HepG2 (cell line): ENCODE measurements around the gene CERS6. TPM values are rescaled to one million over a fixed set of nuclear protein-coding genes. Genes with fewer than 3 reads are reported as not detected.

Experiments used
- ATAC-seq: fragments of 200-7000 bp; cut with Tn5 transposase; 3 replicates; pipeline ENCODE4 v1.9.1; 2020; ENCODE audit warnings: mild to moderate bottlenecking, moderate library complexity
- BruUV-seq: library from RNA; stranded (reverse); fragments of 400-500 nt; replicated peaks from 2 replicates; lab custom pipeline; 2021; lab: Mats Ljungman, UMichigan
- CTCF ChIA-PET: fragments of 300-600 bp; formaldehyde crosslinking; extraction: SDS; loops from one replicate; lab custom pipeline; 2021; ENCODE audit warnings: low total read pairs, inconsistent platforms, low intra/inter-chr PET ratio; lab: Yijun Ruan, JAX
- POLR2A ChIA-PET: fragments of 350-600 bp; sonication (Branson Sonifier 250); formaldehyde crosslinking; loops from one replicate; lab custom pipeline; 2020; ENCODE audit warnings: antibody characterized with exemption, inconsistent platforms; lab: Yijun Ruan, JAX
- DNase-seq: peaks from one replicate; pipeline ENCODE4 v3.0.0-alpha.2; 2015; ENCODE audit warnings: low spot score
- FAIRE-seq: peaks from 3 replicates; lab custom pipeline; 2011; peaks lifted over from hg19 to GRCh38; lab: Jason Lieb, UNC
- H2AFZ ChIP-seq: one replicate; pipeline ENCODE4 v1.6.1; 2011; ENCODE audit warnings: low read length, inconsistent platforms
- H3K27ac ChIP-seq: fragments of 300-600 bp; 3 replicates; pipeline ENCODE4 v1.8.0; 2011; ENCODE audit warnings: mixed run types, mild to moderate bottlenecking, mixed read lengths, low read length, inconsistent platforms; ENCODE audit not compliant: insufficient read depth; ENCODE audit errors: extremely low read length
- H3K27me3 ChIP-seq, 2 experiments: fragments of 200-600 bp in 1 of 2; 2 replicates in 1 of 2; 3 replicates in 1 of 2; pipeline versions ENCODE4 v1.6.0 to v1.8.0; 2011; ENCODE audit warnings: low read length in 2 of 2, mild to moderate bottlenecking in 2 of 2, moderate library complexity in 2 of 2, inconsistent platforms in 1 of 2; ENCODE audit not compliant: insufficient read depth in 2 of 2, control insufficient read depth in 1 of 2
- H3K36me3 ChIP-seq, 2 experiments: fragments of 200-600 bp in 1 of 2; replicated peaks in 1 of 2; 2 replicates in 1 of 2; 3 replicates in 1 of 2; pipeline versions ENCODE4 v1.5.1 to v1.8.0; 2011; ENCODE audit warnings: low read length in 2 of 2, inconsistent platforms in 1 of 2; ENCODE audit not compliant: insufficient read depth in 2 of 2, control insufficient read depth in 1 of 2
- H3K4me1 ChIP-seq: 2 replicates; pipeline ENCODE4 v1.5.1; 2012; ENCODE audit warnings: low read length, inconsistent platforms; ENCODE audit not compliant: insufficient read depth
- H3K4me2 ChIP-seq: 2 replicates; pipeline ENCODE4 v1.6.0; 2011; ENCODE audit warnings: low read depth, low read length, inconsistent platforms
- H3K4me3 ChIP-seq, 3 experiments: fragments of 200-600 bp in 1 of 3; sonication (generic), shearing (Covaris generic) in 1 of 3; replicated peaks in 1 of 3; 2 replicates each; pipeline ENCODE4 v1.5.1; 2011 to 2016; ENCODE audit warnings: low read length in 3 of 3, inconsistent platforms in 2 of 3, low read depth in 2 of 3, mild to moderate bottlenecking in 2 of 3, control low read depth in 1 of 3, mixed read lengths in 1 of 3; ENCODE audit not compliant: insufficient read depth in 1 of 3
- H3K79me2 ChIP-seq: one replicate; pipeline ENCODE4 v1.6.1; 2011; ENCODE audit warnings: low read length, inconsistent platforms; ENCODE audit not compliant: insufficient read depth
- H3K9ac ChIP-seq: 2 replicates; pipeline ENCODE4 v1.6.0; 2011; ENCODE audit warnings: mild to moderate bottlenecking, low read depth, low read length, inconsistent platforms; ENCODE audit not compliant: insufficient read depth
- H3K9me3 ChIP-seq: 2 replicates; pipeline ENCODE4 v1.5.1; 2012; ENCODE audit warnings: mild to moderate bottlenecking, low read length
- H4K20me1 ChIP-seq: 2 replicates; pipeline ENCODE4 v1.6.0; 2011; ENCODE audit warnings: inconsistent platforms, mild to moderate bottlenecking, low read length, moderate library complexity; ENCODE audit not compliant: insufficient read depth
- ARNT ChIP-seq: fragments of 450-650 bp; IDR thresholded peaks from 2 replicates; pipeline ENCODE4 v1.6.1; 2017
- CC2D1A ChIP-seq: sonication (generic); formaldehyde crosslinking; IDR thresholded peaks from 2 replicates; pipeline ENCODE4 v1.8.1; 2023; ENCODE audit warnings: mild to moderate bottlenecking, missing genetic modification reagents
- CEBPB ChIP-seq: IDR thresholded peaks from 2 replicates; pipeline ENCODE4 v1.6.1; 2011; ENCODE audit warnings: low read depth, low read length, improper control_type of control experiment, borderline replicate concordance
- LCORL ChIP-seq, 2 experiments: fragments of 450-650 bp in 1 of 2; sonication (generic) in 1 of 2; formaldehyde crosslinking in 1 of 2; IDR thresholded peaks; 2 replicates each; pipeline versions ENCODE4 v1.5.0 to v1.6.1; 2017 to 2020; ENCODE audit warnings: antibody characterized with exemption in 1 of 2, missing genetic modification reagents in 1 of 2
- PCBP1 ChIP-seq: fragments of 200-400 bp; formaldehyde crosslinking; IDR thresholded peaks from 2 replicates; pipeline ENCODE4 v1.6.1; 2017; ENCODE audit warnings: mild to moderate bottlenecking, low read depth, low read length, borderline replicate concordance
- ZBTB42 ChIP-seq: sonication (generic); formaldehyde crosslinking; IDR thresholded peaks from 2 replicates; pipeline ENCODE4 v1.5.0; 2020; ENCODE audit warnings: mild to moderate bottlenecking, missing genetic modification reagents
- WGBS: methylation state at CpG from one replicate; pipeline ENCODE4 v1.1.6; 2017; ENCODE audit warnings: low lambda C conversion rate; 5-methylcytosine and 5-hydroxymethylcytosine counted together
- in situ Hi-C: cut with HindIII; loops from 2 replicates; pipeline ENCODE4 v1.10.0; 2017; ENCODE audit warnings: low pct_unique_long_range_greater_than_20kb; ENCODE audit not compliant: extremely low pct_ligation_motif_present
- intact Hi-C: fragments of 100-400 bp; cut with micrococcal nuclease; formaldehyde crosslinking; loops from one replicate; pipeline ENCODE4 v1.10.0; 2022; ENCODE audit not compliant: unreplicated experiment
- polyA plus RNA-seq, 8 experiments: library from polyadenylated mRNA; depleted of rRNA in 3 of 8; stranded (reverse) in 7 of 8; unstranded in 1 of 8; fragments of >200 nt; fragmentation: Illumina TruSeq in 4 of 8; extraction: Trizol in 4 of 8; gene quantifications; 2 replicates each; pipeline versions ENCODE4 v1.2.1 to v1.2.3, GENCODE V29; 2011 to 2016; ENCODE audit warnings: low read depth in 4 of 8, missing spikeins in 1 of 8, mixed read lengths in 1 of 8; ENCODE audit not compliant: insufficient read depth in 1 of 8
- total RNA-seq, 5 experiments: library from RNA; depleted of rRNA; stranded (reverse); fragments of >200 nt; fragmentation: Illumina TruSeq; extraction: Trizol; gene quantifications; 2 replicates each; pipeline ENCODE4 v1.2.3, GENCODE V29; 2016; ENCODE audit warnings: low read depth in 1 of 5
- TF ChIP-seq, protein P1 (sequence below): sonication (generic); formaldehyde crosslinking; IDR thresholded peaks from 2 replicates; pipeline ENCODE4 v1.5.0; 2020; ENCODE audit warnings: mild to moderate bottlenecking, missing genetic modification reagents, borderline replicate concordance

CERS6 gene
- total and polyA plus RNA-seq, 2 of the 13 experiments (the other 11 are each of a cell fraction or from before 2014, with no cell fraction given): 10.1 to 20.3 TPM

- TF ChIP-seq ZBTB42 (CRISPR knock-in tag) (no peak), LCORL (IDR thresholded peaks at IDR 0.05) (peak; percentile 91), LCORL (CRISPR knock-in tag; IDR thresholded peaks at IDR 0.05) (no peak), PCBP1 (no peak), CC2D1A (CRISPR knock-in tag) (no peak)
- TF ChIP-seq, protein P1, sequence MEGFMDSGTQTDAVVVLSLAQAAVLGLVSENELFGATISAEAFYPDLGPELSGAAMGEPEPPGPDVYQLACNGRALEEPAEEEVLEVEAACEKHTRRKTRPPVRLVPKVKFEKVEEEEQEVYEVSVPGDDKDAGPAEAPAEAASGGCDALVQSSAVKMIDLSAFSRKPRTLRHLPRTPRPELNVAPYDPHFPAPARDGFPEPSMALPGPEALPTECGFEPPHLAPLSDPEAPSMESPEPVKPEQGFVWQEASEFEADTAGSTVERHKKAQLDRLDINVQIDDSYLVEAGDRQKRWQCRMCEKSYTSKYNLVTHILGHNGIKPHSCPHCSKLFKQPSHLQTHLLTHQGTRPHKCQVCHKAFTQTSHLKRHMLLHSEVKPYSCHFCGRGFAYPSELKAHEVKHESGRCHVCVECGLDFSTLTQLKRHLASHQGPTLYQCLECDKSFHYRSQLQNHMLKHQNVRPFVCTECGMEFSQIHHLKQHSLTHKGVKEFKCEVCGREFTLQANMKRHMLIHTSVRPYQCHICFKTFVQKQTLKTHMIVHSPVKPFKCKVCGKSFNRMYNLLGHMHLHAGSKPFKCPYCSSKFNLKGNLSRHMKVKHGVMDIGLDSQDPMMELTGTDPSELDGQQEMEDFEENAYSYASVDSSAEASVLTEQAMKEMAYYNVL (CRISPR knock-in tag): no peak
- no TSS peak for BruUV-seq
- ChIA-PET POLR2A (no interaction called here), CTCF (no interaction called here)
- no peak for FAIRE-seq
- Histone ChIP-seq H3K4me2 (no peak overlapping the region), H3K27ac (no peak overlapping the region), H3K4me1 (no peaks in the 10 kb centered on the region; the same call in 1 of the 2 replicates), H3K4me3 (no peak overlapping the region), H3K9me3 (peaks cover 18% of the 10 kb centered on the region), H4K20me1 (no peaks in the 10 kb centered on the region), H3K9ac (no peak overlapping the region), H2AFZ (no peak overlapping the region), H3K79me2 (no peaks in the 10 kb centered on the region), H3K27me3 (no peaks in the 10 kb centered on the region), H3K36me3 (no peaks in the 10 kb centered on the region)
- peak; percentile 10 for DNase-seq
- in situ Hi-C loops (no loop called here), intact Hi-C loops (no loop called here)
- WGBS: 100% methylated on average over 2 of the region's 2 CpGs
- ATAC-seq: no peak
These were observed 148.2 kb downstream of the CERS6 start for GRCh38 chr2:168604252-168604651.

DNA sequence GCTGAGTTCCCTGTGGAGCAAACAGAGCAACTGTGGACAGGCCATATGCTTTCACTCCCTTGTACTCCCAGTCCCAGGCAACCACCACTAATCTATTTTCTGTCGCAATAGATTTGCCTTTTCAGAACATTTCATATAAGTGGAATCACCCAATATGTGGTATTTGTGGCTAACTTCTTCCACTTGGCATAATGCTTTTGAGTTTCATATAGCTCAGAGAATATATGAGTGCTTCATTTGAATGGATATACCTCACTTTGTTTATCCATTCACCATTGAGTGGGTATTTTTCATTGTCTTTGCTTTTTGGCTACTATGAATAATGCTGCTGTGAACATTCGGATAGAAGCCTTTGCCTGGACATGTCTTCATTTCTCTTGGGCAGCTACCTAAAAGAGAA, 151.9 kb downstream of the CERS6 start:
- CTCF ChIA-PET: no interaction called here
- no peak for DNase-seq
- TF ChIP-seq ARNT (no peak), CEBPB (peak; percentile 41; the same call in 1 of the 2 replicates)
- no peaks in the 10 kb centered on the region for H4K20me1 ChIP-seq
- intact Hi-C loops: no loop called here
- 100% methylated on average over 2 of the region's 2 CpGs for WGBS
- no peaks in the 10 kb centered on the region for H3K36me3 ChIP-seq
- POLR2A ChIA-PET: no interaction called here
- in situ Hi-C loops: no loop called here
- H3K9ac ChIP-seq: no peak overlapping the region
- FAIRE-seq: no peak
- H3K27ac ChIP-seq: no peak overlapping the region
- no peak overlapping the region for H3K4me2 ChIP-seq
- no peaks in the 10 kb centered on the region for H3K79me2 ChIP-seq
- H3K4me1 ChIP-seq: peaks cover 6% of the 10 kb centered on the region
- BruUV-seq: no TSS peak
- no peak overlapping the region for H3K4me3 ChIP-seq
- H3K27me3 ChIP-seq: no peaks in the 10 kb centered on the region
- ATAC-seq: no peak
- peaks cover 18% of the 10 kb centered on the region for H3K9me3 ChIP-seq
- H2AFZ ChIP-seq: no peak overlapping the region
